Gastroesophageal sphincter (tissue), 3 donors: ENCODE data around the gene SDC3.

Source experiments
- EP300 ChIP-seq: sonication (generic); formaldehyde crosslinking; IDR thresholded peaks from one replicate; pipeline ENCODE4 v1.6.1; 2017; ENCODE audit warnings: antibody characterized with exemption, mild to moderate bottlenecking
- TF ChIP-seq, protein P1 (sequence below), 4 experiments: fragments of 200-600 bp in 2 of 4; fragments of 450-650 bp in 2 of 4; sonication (generic) in 1 of 4; IDR thresholded peaks; one replicate each; pipeline ENCODE4 v1.5.1; 2017 to 2019; ENCODE audit warnings: antibody characterized with exemption in 4 of 4, mild to moderate bottlenecking in 2 of 4, moderate library complexity in 2 of 4

DNA sequence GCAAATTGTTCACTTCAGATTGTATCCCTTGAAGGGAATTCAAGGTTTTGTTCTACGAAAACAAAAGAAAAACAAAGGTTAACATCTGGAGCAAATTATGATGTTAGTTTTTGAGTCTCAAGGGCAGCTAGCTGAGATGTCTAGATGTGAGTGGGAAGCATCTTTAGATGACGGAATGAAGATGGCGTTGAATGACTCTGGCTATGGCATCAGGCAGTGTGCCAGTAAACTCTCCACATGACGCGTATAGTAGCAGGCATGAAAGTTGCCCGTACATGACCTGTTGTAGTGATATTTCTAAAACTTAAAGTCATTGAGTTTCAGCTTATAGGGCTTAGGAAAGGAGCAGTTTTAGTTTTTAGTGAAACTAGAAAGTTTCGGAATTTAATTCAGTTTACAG lies 12.3 kb upstream of the SDC3 start:
- TF ChIP-seq, protein P1, sequence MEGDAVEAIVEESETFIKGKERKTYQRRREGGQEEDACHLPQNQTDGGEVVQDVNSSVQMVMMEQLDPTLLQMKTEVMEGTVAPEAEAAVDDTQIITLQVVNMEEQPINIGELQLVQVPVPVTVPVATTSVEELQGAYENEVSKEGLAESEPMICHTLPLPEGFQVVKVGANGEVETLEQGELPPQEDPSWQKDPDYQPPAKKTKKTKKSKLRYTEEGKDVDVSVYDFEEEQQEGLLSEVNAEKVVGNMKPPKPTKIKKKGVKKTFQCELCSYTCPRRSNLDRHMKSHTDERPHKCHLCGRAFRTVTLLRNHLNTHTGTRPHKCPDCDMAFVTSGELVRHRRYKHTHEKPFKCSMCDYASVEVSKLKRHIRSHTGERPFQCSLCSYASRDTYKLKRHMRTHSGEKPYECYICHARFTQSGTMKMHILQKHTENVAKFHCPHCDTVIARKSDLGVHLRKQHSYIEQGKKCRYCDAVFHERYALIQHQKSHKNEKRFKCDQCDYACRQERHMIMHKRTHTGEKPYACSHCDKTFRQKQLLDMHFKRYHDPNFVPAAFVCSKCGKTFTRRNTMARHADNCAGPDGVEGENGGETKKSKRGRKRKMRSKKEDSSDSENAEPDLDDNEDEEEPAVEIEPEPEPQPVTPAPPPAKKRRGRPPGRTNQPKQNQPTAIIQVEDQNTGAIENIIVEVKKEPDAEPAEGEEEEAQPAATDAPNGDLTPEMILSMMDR (IDR thresholded peaks at IDR 0.05), result no peak
- no peak for TF ChIP-seq EP300
